Colonic mucosa (tissue), 4 donors: Measurements from ENCODE around the gene RPS18. TPM values are rescaled to one million over a fixed set of nuclear protein-coding genes. Genes with fewer than 3 reads are reported as not detected.

Source experiments
- DNase-seq: peaks from one replicate; pipeline ENCODE4 v3.0.0-alpha.2; 2020
- H3K27ac ChIP-seq: fragments of 200-600 bp; one replicate; pipeline ENCODE4 v1.8.0; 2021
- H3K27me3 ChIP-seq: fragments of 200-600 bp; one replicate; pipeline ENCODE4 v1.8.0; 2021
- H3K36me3 ChIP-seq: fragments of 200-600 bp; one replicate; pipeline ENCODE4 v1.8.0; 2021
- H3K4me1 ChIP-seq: fragments of 200-600 bp; one replicate; pipeline ENCODE4 v1.8.0; 2021; ENCODE audit warnings: mild to moderate bottlenecking
- H3K4me3 ChIP-seq: fragments of 200-600 bp; one replicate; pipeline ENCODE4 v1.8.0; 2021
- H3K9ac ChIP-seq, 2 donors: one replicate each; pipeline ENCODE4 v1.7.0; 2013; ENCODE audit warnings: control low read depth in 2 of 2, low read depth in 2 of 2, low read length in 2 of 2
- H3K9me3 ChIP-seq: fragments of 200-600 bp; one replicate; pipeline ENCODE4 v1.8.0; 2021
- CTCF ChIP-seq: fragments of 200-600 bp; IDR thresholded peaks from one replicate; pipeline ENCODE4 v1.8.0; 2022; ENCODE audit warnings: antibody characterized with exemption, mild to moderate bottlenecking
- intact Hi-C: fragments of 100-400 bp; cut with DNase I; formaldehyde crosslinking; loops from one replicate; pipeline ENCODE4 v1.14.1; 2022
- total RNA-seq, 2 donors: library from RNA; stranded (reverse); fragmentation: NEBNext Ultra II Directional in 1 of 2; extraction: Animal tissue kit (Norgen Biotek cat#: 25700) in 1 of 2; gene quantifications; one replicate each; pipeline ENCODE4 v1.2.1, GENCODE V29; 2021
- donor health status: healthy.
- donor health status: DM: no; HTN: no; CAD: no.
- donor health status: DM: no; HTN: no; CAD: no.

The RPS18 gene
- total RNA-seq, 2 donors from 2014 or later = 1,996 to 2,041 TPM

- Histone ChIP-seq H3K4me3 (no peak overlapping the region), H3K36me3 (no peaks in the 10 kb centered on the region), H3K27me3 (no peaks in the 10 kb centered on the region), H3K27ac (no peak overlapping the region), H3K9ac (no peak overlapping the region), H3K4me1 (no peaks in the 10 kb centered on the region), H3K9me3 (no peaks in the 10 kb centered on the region)
- no peak for DNase-seq
- intact Hi-C loops = no loop called here
- no peak for TF ChIP-seq CTCF
Measured at GRCh38 chr6:33237741-33238140, 34.1 kb upstream of the RPS18 start.

GRCh38 chr6:33241968-33242367 lies 29.9 kb upstream of the RPS18 start:
- DNase-seq = no peak
- Histone ChIP-seq H3K9ac (no peak overlapping the region), H3K4me3 (no peak overlapping the region), H3K27me3 (no peaks in the 10 kb centered on the region), H3K27ac (no peak overlapping the region), H3K9me3 (no peaks in the 10 kb centered on the region), H3K4me1 (no peaks in the 10 kb centered on the region), H3K36me3 (no peaks in the 10 kb centered on the region)
- intact Hi-C loops = no loop called here
- TF ChIP-seq CTCF = no peak

- intact Hi-C loops = no loop called here
- Histone ChIP-seq H3K27ac (no peak overlapping the region), H3K9ac (no peak overlapping the region), H3K4me3 (no peak overlapping the region), H3K36me3 (no peaks in the 10 kb centered on the region), H3K9me3 (no peaks in the 10 kb centered on the region), H3K27me3 (no peaks in the 10 kb centered on the region), H3K4me1 (no peaks in the 10 kb centered on the region)
- DNase-seq = no peak
- TF ChIP-seq CTCF = no peak
Measured at GRCh38 chr6:33243476-33243875, 28.4 kb upstream of the RPS18 start.

GRCh38 chr6:33247977-33248642 lies 23.8 kb upstream of the RPS18 start:
- Histone ChIP-seq H3K9me3 (no peaks in the 10 kb centered on the region), H3K4me3 (peak overlapping the region; percentile 54), H3K27ac (peak overlapping the region; percentile 91), H3K9ac (peak overlapping the region in 1 of 2 donors; percentile 79), H3K27me3 (no peaks in the 10 kb centered on the region), H3K4me1 (peaks cover 5% of the 10 kb centered on the region), H3K36me3 (no peaks in the 10 kb centered on the region)
- intact Hi-C loops = loop anchor here (2.0 to 5.0 kb wide), 3 partner anchors 86 to 233 kb away; no protein-coding TSS in a partner anchor
- TF ChIP-seq CTCF = peak; percentile 97
- DNase-seq = peak; percentile 97

GRCh38 chr6:33248643-33248931 lies 23.3 kb upstream of the RPS18 start:
- Histone ChIP-seq H3K4me3 (peak overlapping the region; percentile 54), H3K36me3 (no peaks in the 10 kb centered on the region), H3K9ac (peak overlapping the region; percentile 62 to 79), H3K27me3 (no peaks in the 10 kb centered on the region), H3K9me3 (no peaks in the 10 kb centered on the region), H3K4me1 (peaks cover 5% of the 10 kb centered on the region), H3K27ac (peak overlapping the region; percentile 91)
- no peak for DNase-seq
- no peak for TF ChIP-seq CTCF
- intact Hi-C loops = loop anchor here (2.0 to 5.0 kb wide), 3 partner anchors 86 to 234 kb away; no protein-coding TSS in a partner anchor
